ENCODE results near the gene CAV1. TPM values are rescaled to one million over a fixed set of nuclear protein-coding genes. Genes with fewer than 3 reads are reported as not detected.

CAV1 gene
- total RNA-seq, 2 experiments from 2014 or later: not detected

- no peak overlapping the region for H3K4me3 Mint-ChIP-seq
- Histone ChIP-seq H3K27me3 (ENCODE audit: control insufficient read depth in 1 of 2, insufficient read depth in 2 of 2, low read length in 2 of 2) (peaks cover 0 to 10% of the 10 kb centered on the region in 2 experiments), H3K4me3 (ENCODE audit: low read length) (no peak overlapping the region), H3K9me3 (ENCODE audit: control insufficient read depth in 1 of 2, insufficient read depth in 1 of 2, low read length in 2 of 2) (no peaks in the 10 kb centered on the region), H3K36me3 (ENCODE audit: insufficient read depth, low read length) (no peaks in the 10 kb centered on the region), H3K27ac (ENCODE audit: low read depth in 1 of 2, low read length in 2 of 2) (no peak overlapping the region), H3K4me1 (ENCODE audit: insufficient read depth, low read length) (no peaks in the 10 kb centered on the region)
- no peaks in the 10 kb centered on the region for H3K36me3 Mint-ChIP-seq (ENCODE audit: low read depth)
- CTCF ChIA-PET: no interaction called here
- TF ChIP-seq CTCF (IDR thresholded peaks at IDR 0.05): no peak
- intact Hi-C loops (cut with DNase I, micrococcal nuclease): no loop called here
- H3K27ac Mint-ChIP-seq: no peak overlapping the region
- ATAC-seq (ENCODE audit: poor library complexity) (no peak), DNase-seq (no peak)
- POLR2A ChIA-PET: no interaction called here
- no peaks in the 10 kb centered on the region for H3K4me1 Mint-ChIP-seq (ENCODE audit: low read depth)
- H3K27me3 Mint-ChIP-seq: peaks cover 57% of the 10 kb centered on the region
- no peaks in the 10 kb centered on the region for H3K9me3 Mint-ChIP-seq
Measured at GRCh38 chr7:116554436-116554835, 29.6 kb downstream of the CAV1 start.

- no peaks in the 10 kb centered on the region for H3K4me1 ChIP-seq (ENCODE audit: insufficient read depth, low read length)
- no peak for DNase-seq
- no peaks in the 10 kb centered on the region for H3K36me3 ChIP-seq (ENCODE audit: insufficient read depth, low read length)
- no peak overlapping the region for H3K4me3 ChIP-seq (ENCODE audit: low read length)
- Mint-ChIP-seq H3K4me3 (no peak overlapping the region), H3K9me3 (no peaks in the 10 kb centered on the region), H3K27me3 (peaks cover 59% of the 10 kb centered on the region), H3K4me1 (ENCODE audit: low read depth) (no peaks in the 10 kb centered on the region), H3K36me3 (ENCODE audit: low read depth) (no peaks in the 10 kb centered on the region), H3K27ac (no peak overlapping the region)
- peaks cover 0 to 10% of the 10 kb centered on the region in 2 experiments for H3K27me3 ChIP-seq (ENCODE audit: control insufficient read depth in 1 of 2, insufficient read depth in 2 of 2, low read length in 2 of 2)
- intact Hi-C loops (cut with DNase I, micrococcal nuclease): no loop called here
- ChIA-PET POLR2A (no interaction called here), CTCF (no interaction called here)
- no peak for ATAC-seq (ENCODE audit: poor library complexity)
- no peaks in the 10 kb centered on the region for H3K9me3 ChIP-seq (ENCODE audit: control insufficient read depth in 1 of 2, insufficient read depth in 1 of 2, low read length in 2 of 2)
- H3K27ac ChIP-seq (ENCODE audit: low read depth in 1 of 2, low read length in 2 of 2): no peak overlapping the region
- no peak for TF ChIP-seq CTCF (IDR thresholded peaks at IDR 0.05)
Measured at GRCh38 chr7:116554911-116555310, 30.1 kb downstream of the CAV1 start.

GRCh38 chr7:116557066-116557585, 32.3 kb downstream of the CAV1 start:
- POLR2A ChIA-PET: no interaction called here

More at GRCh38 chr7:116557066-116557585, 32.3 kb downstream of the CAV1 start:
- ATAC-seq (ENCODE audit: poor library complexity) (no peak), DNase-seq (no peak)
- TF ChIP-seq CTCF (IDR thresholded peaks at IDR 0.05): no peak
- CTCF ChIA-PET: no interaction called here
- peaks cover 72% of the 10 kb centered on the region for H3K27me3 Mint-ChIP-seq
- H3K27ac Mint-ChIP-seq: no peak overlapping the region
- Histone ChIP-seq H3K9me3 (ENCODE audit: control insufficient read depth in 1 of 2, insufficient read depth in 1 of 2, low read length in 2 of 2) (no peaks in the 10 kb centered on the region), H3K27ac (ENCODE audit: low read depth in 1 of 2, low read length in 2 of 2) (no peak overlapping the region), H3K27me3 (ENCODE audit: control insufficient read depth in 1 of 2, insufficient read depth in 2 of 2, low read length in 2 of 2) (peaks cover 0 to 19% of the 10 kb centered on the region in 2 experiments), H3K4me3 (ENCODE audit: low read length) (no peak overlapping the region), H3K36me3 (ENCODE audit: insufficient read depth, low read length) (no peaks in the 10 kb centered on the region), H3K4me1 (ENCODE audit: insufficient read depth, low read length) (no peaks in the 10 kb centered on the region)
- peaks cover 2% of the 10 kb centered on the region for H3K9me3 Mint-ChIP-seq
- intact Hi-C loops (cut with DNase I, micrococcal nuclease): no loop called here
- H3K36me3 Mint-ChIP-seq (ENCODE audit: low read depth): no peaks in the 10 kb centered on the region
- H3K4me3 Mint-ChIP-seq: no peak overlapping the region
- no peaks in the 10 kb centered on the region for H3K4me1 Mint-ChIP-seq (ENCODE audit: low read depth)

Data from CD4-positive, alpha-beta T cell (primary cell).